GM12878 (cell line): ENCODE data around the gene FN1. TPM values are rescaled to one million over a fixed set of nuclear protein-coding genes. Genes with fewer than 3 reads are reported as not detected.

Source experiments
- ATAC-seq: fragments of 200-7000 bp; cut with Tn5 transposase; 3 replicates; pipeline ENCODE4 v1.9.1; 2020; ENCODE audit warnings: mild to moderate bottlenecking, moderate library complexity
- BruUV-seq: library from RNA; stranded (reverse); fragments of 400-500 nt; replicated peaks from 2 replicates; lab custom pipeline; 2021; lab: Mats Ljungman, UMichigan
- CTCF ChIA-PET: fragments of 300-600 bp; sonication (Branson Sonifier 250); formaldehyde crosslinking; extraction: SDS; loops from one replicate; lab custom pipeline; 2021; ENCODE audit warnings: inconsistent platforms; lab: Yijun Ruan, JAX
- POLR2A ChIA-PET: fragments of 350-600 bp; formaldehyde crosslinking; extraction: SDS; loops from one replicate; lab custom pipeline; 2021; ENCODE audit warnings: inconsistent platforms; lab: Charles Lee
- RAD21 ChIA-PET: fragments of 300-600 bp; sonication (Branson Sonifier 250); formaldehyde crosslinking; loops from one replicate; lab custom pipeline; 2023; ENCODE audit warnings: antibody characterized with exemption; ENCODE audit not compliant: unreplicated experiment; lab: Charles Lee
- SMC1A ChIA-PET: fragments of 300-600 bp; sonication (Branson Sonifier 250); formaldehyde crosslinking; loops from one replicate; lab custom pipeline; 2023; ENCODE audit not compliant: unreplicated experiment, uncharacterized antibody; lab: Charles Lee
- DNase-seq: peaks from one replicate; pipeline ENCODE4 v3.0.0-alpha.2; 2011; ENCODE audit warnings: low read depth, low spot score
- FAIRE-seq: peaks from 3 replicates; lab custom pipeline; 2011; peaks lifted over from hg19 to GRCh38; lab: Jason Lieb, UNC
- H2AFZ ChIP-seq: 2 replicates; pipeline ENCODE4 v1.6.0; 2011; ENCODE audit warnings: low read depth, low read length, control low read depth; ENCODE audit not compliant: control insufficient read depth
- H3K27ac ChIP-seq: 2 replicates; pipeline ENCODE4 v1.5.1; 2011; ENCODE audit warnings: control low read depth; ENCODE audit not compliant: control insufficient read depth, insufficient read depth
- H3K27me3 ChIP-seq, 2 experiments: replicated peaks in 1 of 2; 2 replicates each; pipeline versions ENCODE4 v1.6.0 to v1.6.1; 2011; ENCODE audit warnings: low read length in 1 of 2; ENCODE audit not compliant: control insufficient read depth in 2 of 2, insufficient read depth in 2 of 2
- H3K36me3 ChIP-seq, 2 experiments: 2 replicates each; pipeline ENCODE4 v1.5.1; 2011; ENCODE audit warnings: low read length in 1 of 2; ENCODE audit not compliant: control insufficient read depth in 2 of 2, insufficient read depth in 2 of 2
- H3K4me1 ChIP-seq: 2 replicates; pipeline ENCODE4 v1.6.1; 2011; ENCODE audit warnings: mild to moderate bottlenecking, low read length, moderate library complexity, mixed read lengths; ENCODE audit not compliant: control insufficient read depth, insufficient read depth
- H3K4me2 ChIP-seq: 2 replicates; pipeline ENCODE4 v1.6.0; 2011; ENCODE audit warnings: control low read depth; ENCODE audit not compliant: control insufficient read depth, insufficient read depth
- H3K4me3 ChIP-seq: fragments of 200-600 bp; sonication (generic); 2 replicates; pipeline ENCODE4 v1.5.1; 2016
- H3K79me2 ChIP-seq: 2 replicates; pipeline ENCODE4 v1.6.0; 2011; ENCODE audit warnings: low read length; ENCODE audit not compliant: control insufficient read depth, insufficient read depth
- H3K9ac ChIP-seq: 2 replicates; pipeline ENCODE4 v1.8.0; 2011; ENCODE audit warnings: low read length, control low read depth, mixed read lengths; ENCODE audit not compliant: control insufficient read depth, insufficient read depth
- H3K9me3 ChIP-seq: replicated peaks from 3 replicates; pipeline ENCODE4 v1.5.1; 2011; ENCODE audit warnings: mild to moderate bottlenecking, low read length; ENCODE audit not compliant: control insufficient read depth, insufficient read depth
- H4K20me1 ChIP-seq: 2 replicates; pipeline ENCODE4 v1.6.0; 2011; ENCODE audit not compliant: control insufficient read depth, insufficient read depth
- ASH2L ChIP-seq: fragments of 300-600, 200-600 bp; sonication (generic); IDR thresholded peaks from 2 replicates; pipeline ENCODE4 v1.6.1; 2017; ENCODE audit warnings: low read depth, mild to moderate bottlenecking, borderline replicate concordance
- CHD4 ChIP-seq: fragments of 200-600 bp; sonication (generic); IDR thresholded peaks from 2 replicates; pipeline ENCODE4 v1.6.1; 2016; ENCODE audit warnings: mild to moderate bottlenecking
- PML ChIP-seq: IDR thresholded peaks from 2 replicates; pipeline ENCODE4 v1.6.1; 2012; ENCODE audit warnings: low read length, inconsistent platforms
- SUZ12 ChIP-seq: fragments of 200-600 bp; sonication (generic); IDR thresholded peaks from one replicate; pipeline ENCODE4 v1.6.1; 2018; ENCODE audit warnings: antibody characterized with exemption, mild to moderate bottlenecking; ENCODE audit not compliant: unreplicated experiment
- TCF12 ChIP-seq: IDR thresholded peaks from 2 replicates; pipeline ENCODE4 v1.6.1; 2011; ENCODE audit warnings: low read depth, mild to moderate bottlenecking, low read length
- WGBS: methylation state at CpG from one replicate; pipeline ENCODE4 v1.1.6; 2016; ENCODE audit warnings: low lambda C conversion rate; ENCODE audit not compliant: insufficient replicate concordance, insufficient coverage; ENCODE audit errors: missing lambda C conversion rate; 5-methylcytosine and 5-hydroxymethylcytosine counted together
- in situ Hi-C: fragments of 300-500 bp; cut with MboI; formaldehyde crosslinking; loops from 9 replicates; pipeline ENCODE4 v1.14.3; 2018; ENCODE audit warnings: mixed read lengths
- intact Hi-C: fragments of 100-400 bp; cut with micrococcal nuclease; formaldehyde crosslinking; loops from one replicate; pipeline ENCODE4 v1.14.2; 2022; ENCODE audit not compliant: unreplicated experiment
- polyA plus RNA-seq, 11 experiments: library from polyadenylated mRNA; depleted of rRNA in 4 of 11; unstranded in 6 of 11; stranded (reverse) in 5 of 11; fragments of >200 nt; fragmentation: Nextera tagmentation in 4 of 11; fragmentation: Illumina TruSeq in 1 of 11; extraction: Ambion mirVana in 4 of 11; extraction: Trizol in 1 of 11; gene quantifications; 1 replicate in 1 of 11; 2 replicates in 10 of 11; pipeline versions ENCODE4 v1.2.1 to v1.2.3, GENCODE V29; 2011 to 2016; ENCODE audit warnings: inconsistent platforms in 2 of 11, missing spikeins in 2 of 11, low read depth in 1 of 11
- total RNA-seq, 4 experiments: library from RNA; depleted of rRNA in 3 of 4; stranded (reverse); fragments of >200 nt in 3 of 4; fragmentation: Illumina TruSeq in 1 of 4; extraction: Trizol in 1 of 4; gene quantifications; 2 replicates each; pipeline versions ENCODE4 v1.2.1 to v1.2.3, GENCODE V29; 2013 to 2021
- TF ChIP-seq, protein P1 (sequence below): IDR thresholded peaks from 2 replicates; pipeline ENCODE4 v1.6.1; 2011; ENCODE audit warnings: low read depth, mild to moderate bottlenecking, low read length, moderate library complexity, borderline replicate concordance; ENCODE audit errors: extremely low read depth

The FN1 gene
- total and polyA plus RNA-seq, 10 of the 15 experiments (the other 5 are each of a cell fraction or from before 2014, with no cell fraction given) = 0.60 to 9.4 (median 1.5) TPM

DNA sequence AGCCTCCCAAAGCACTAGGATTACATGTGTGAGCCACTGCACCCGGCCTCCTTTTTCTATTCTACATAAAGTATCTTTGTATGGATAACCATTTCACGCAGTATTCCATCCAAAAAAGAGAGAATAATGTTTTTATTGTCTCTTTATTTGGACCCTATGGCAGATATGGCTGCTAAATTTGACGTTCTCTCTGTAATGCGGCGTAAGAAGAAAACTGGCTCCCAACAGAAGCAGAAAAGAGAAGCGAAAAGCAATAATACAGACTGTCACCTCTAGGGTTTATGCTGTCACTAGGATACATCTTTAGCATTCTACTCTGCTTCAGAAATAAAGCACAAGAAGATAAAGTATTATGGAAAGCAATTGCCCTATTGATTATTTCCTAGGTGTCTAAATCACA lies 55.9 kb downstream of the FN1 start (continued):
- TF ChIP-seq, protein P1, sequence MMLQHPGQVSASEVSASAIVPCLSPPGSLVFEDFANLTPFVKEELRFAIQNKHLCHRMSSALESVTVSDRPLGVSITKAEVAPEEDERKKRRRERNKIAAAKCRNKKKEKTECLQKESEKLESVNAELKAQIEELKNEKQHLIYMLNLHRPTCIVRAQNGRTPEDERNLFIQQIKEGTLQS = no peak
- TF ChIP-seq CHD4 = no peak
- TF ChIP-seq ASH2L = no peak
- TF ChIP-seq SUZ12 = no peak
- TF ChIP-seq, all 136 proteins: peak for 0

DNA sequence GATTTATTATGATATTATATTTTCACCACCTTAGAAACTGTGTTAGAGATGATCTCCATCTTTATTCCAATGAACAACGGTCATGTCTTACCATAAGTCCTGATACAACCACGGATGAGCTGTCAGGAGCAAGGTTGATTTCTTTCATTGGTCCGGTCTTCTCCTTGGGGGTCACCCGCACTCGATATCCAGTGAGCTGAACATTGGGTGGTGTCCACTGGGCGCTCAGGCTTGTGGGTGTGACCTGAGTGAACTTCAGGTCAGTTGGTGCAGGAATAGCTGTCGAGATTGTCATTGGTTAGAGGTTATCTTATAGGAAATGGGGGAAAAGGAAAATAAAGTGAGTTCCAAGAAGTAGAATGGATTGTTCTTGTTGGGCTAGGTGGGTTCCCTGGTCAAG lies 56.8 kb downstream of the FN1 start:
- H3K9me3 ChIP-seq = no peaks in the 10 kb centered on the region; the same call in 1 of the 3 replicates
- H3K4me3 ChIP-seq = no peak overlapping the region
- POLR2A ChIA-PET = interaction anchor here (0.9 kb wide), 1 partner anchor 28 kb away, joined by 3 read pairs; no protein-coding TSS in a partner anchor
- intact Hi-C loops = no loop called here
- H3K9ac ChIP-seq = no peak overlapping the region
- H3K27me3 ChIP-seq = no peaks in the 10 kb centered on the region
- no peak overlapping the region for H3K27ac ChIP-seq
- ATAC-seq (no peak), FAIRE-seq (no peak), DNase-seq (no peak)
- no peaks in the 10 kb centered on the region for H4K20me1 ChIP-seq
- H3K36me3 ChIP-seq = no peaks in the 10 kb centered on the region; a peak in 1 of 4 replicates
- WGBS = 96% methylated on average over 7 of the region's 7 CpGs
- CTCF ChIA-PET = interaction anchor here (0.5 to 0.9 kb wide), 3 partner anchors 23 to 118 kb away, joined by 3 read pairs; no protein-coding TSS in a partner anchor
- SMC1A ChIA-PET = interaction anchor here (1.1 kb wide), 1 partner anchor 12 kb away, joined by 3 read pairs; no protein-coding TSS in a partner anchor
- H2AFZ ChIP-seq = no peak overlapping the region
- RAD21 ChIA-PET = no interaction called here
- in situ Hi-C loops = no loop called here
- no TSS peak for BruUV-seq
- H3K79me2 ChIP-seq = no peaks in the 10 kb centered on the region
- no peaks in the 10 kb centered on the region for H3K4me1 ChIP-seq
- H3K4me2 ChIP-seq = no peak overlapping the region
- TF ChIP-seq PML (no peak), TCF12 (no peak)
